HepG2 (cell line): ENCODE measurements around the gene MCF2L. TPM values are rescaled to one million over a fixed set of nuclear protein-coding genes. Genes with fewer than 3 reads are reported as not detected.

Experiments used
- ATAC-seq: fragments of 200-7000 bp; cut with Tn5 transposase; 3 replicates; pipeline ENCODE4 v1.9.1; 2020; ENCODE audit warnings: mild to moderate bottlenecking, moderate library complexity
- BruUV-seq: library from RNA; stranded (reverse); fragments of 400-500 nt; replicated peaks from 2 replicates; lab custom pipeline; 2021; lab: Mats Ljungman, UMichigan
- CTCF ChIA-PET: fragments of 300-600 bp; formaldehyde crosslinking; extraction: SDS; loops from one replicate; lab custom pipeline; 2021; ENCODE audit warnings: low total read pairs, inconsistent platforms, low intra/inter-chr PET ratio; lab: Yijun Ruan, JAX
- POLR2A ChIA-PET: fragments of 350-600 bp; sonication (Branson Sonifier 250); formaldehyde crosslinking; loops from one replicate; lab custom pipeline; 2020; ENCODE audit warnings: antibody characterized with exemption, inconsistent platforms; lab: Yijun Ruan, JAX
- DNase-seq: peaks from one replicate; pipeline ENCODE4 v3.0.0-alpha.2; 2015; ENCODE audit warnings: low spot score
- FAIRE-seq: peaks from 3 replicates; lab custom pipeline; 2011; peaks lifted over from hg19 to GRCh38; lab: Jason Lieb, UNC
- H2AFZ ChIP-seq: one replicate; pipeline ENCODE4 v1.6.1; 2011; ENCODE audit warnings: low read length, inconsistent platforms
- H3K27ac ChIP-seq: fragments of 300-600 bp; 3 replicates; pipeline ENCODE4 v1.8.0; 2011; ENCODE audit warnings: mixed run types, mild to moderate bottlenecking, mixed read lengths, low read length, inconsistent platforms; ENCODE audit not compliant: insufficient read depth; ENCODE audit errors: extremely low read length
- H3K27me3 ChIP-seq, 2 experiments: fragments of 200-600 bp in 1 of 2; 2 replicates in 1 of 2; 3 replicates in 1 of 2; pipeline versions ENCODE4 v1.6.0 to v1.8.0; 2011; ENCODE audit warnings: low read length in 2 of 2, mild to moderate bottlenecking in 2 of 2, moderate library complexity in 2 of 2, inconsistent platforms in 1 of 2; ENCODE audit not compliant: insufficient read depth in 2 of 2, control insufficient read depth in 1 of 2
- H3K36me3 ChIP-seq, 2 experiments: fragments of 200-600 bp in 1 of 2; replicated peaks in 1 of 2; 2 replicates in 1 of 2; 3 replicates in 1 of 2; pipeline versions ENCODE4 v1.5.1 to v1.8.0; 2011; ENCODE audit warnings: low read length in 2 of 2, inconsistent platforms in 1 of 2; ENCODE audit not compliant: insufficient read depth in 2 of 2, control insufficient read depth in 1 of 2
- H3K4me1 ChIP-seq: 2 replicates; pipeline ENCODE4 v1.5.1; 2012; ENCODE audit warnings: low read length, inconsistent platforms; ENCODE audit not compliant: insufficient read depth
- H3K4me2 ChIP-seq: 2 replicates; pipeline ENCODE4 v1.6.0; 2011; ENCODE audit warnings: low read depth, low read length, inconsistent platforms
- H3K4me3 ChIP-seq, 3 experiments: fragments of 200-600 bp in 1 of 3; sonication (generic), shearing (Covaris generic) in 1 of 3; replicated peaks in 1 of 3; 2 replicates each; pipeline ENCODE4 v1.5.1; 2011 to 2016; ENCODE audit warnings: low read length in 3 of 3, inconsistent platforms in 2 of 3, low read depth in 2 of 3, mild to moderate bottlenecking in 2 of 3, control low read depth in 1 of 3, mixed read lengths in 1 of 3; ENCODE audit not compliant: insufficient read depth in 1 of 3
- H3K79me2 ChIP-seq: one replicate; pipeline ENCODE4 v1.6.1; 2011; ENCODE audit warnings: low read length, inconsistent platforms; ENCODE audit not compliant: insufficient read depth
- H3K9ac ChIP-seq: 2 replicates; pipeline ENCODE4 v1.6.0; 2011; ENCODE audit warnings: mild to moderate bottlenecking, low read depth, low read length, inconsistent platforms; ENCODE audit not compliant: insufficient read depth
- H3K9me3 ChIP-seq: 2 replicates; pipeline ENCODE4 v1.5.1; 2012; ENCODE audit warnings: mild to moderate bottlenecking, low read length
- H4K20me1 ChIP-seq: 2 replicates; pipeline ENCODE4 v1.6.0; 2011; ENCODE audit warnings: inconsistent platforms, mild to moderate bottlenecking, low read length, moderate library complexity; ENCODE audit not compliant: insufficient read depth
- DPF2 ChIP-seq: sonication (generic); formaldehyde crosslinking; IDR thresholded peaks from 2 replicates; pipeline ENCODE4 v1.4.0; 2020; ENCODE audit warnings: mild to moderate bottlenecking, low read depth, missing genetic modification reagents, borderline replicate concordance
- GTF3A ChIP-seq: sonication (generic); formaldehyde crosslinking; conservative IDR thresholded peaks from 2 replicates; pipeline ENCODE4 v1.4.0; 2020; ENCODE audit warnings: mild to moderate bottlenecking, missing genetic modification reagents
- MXD3 ChIP-seq: IDR thresholded peaks from 2 replicates; pipeline ENCODE4 v1.6.1; 2016; ENCODE audit warnings: mild to moderate bottlenecking, missing biosample characterization, missing genetic modification reagents
- ONECUT2 ChIP-seq: sonication (generic); formaldehyde crosslinking; IDR thresholded peaks from 2 replicates; pipeline ENCODE4 v1.4.0; 2020; ENCODE audit warnings: missing genetic modification reagents
- PHF5A ChIP-seq: IDR thresholded peaks from one replicate; pipeline ENCODE4 v1.6.1; 2018; ENCODE audit warnings: low read depth, missing genetic modification reagents; ENCODE audit not compliant: unreplicated experiment
- ZNF274 ChIP-seq: sonication (generic); formaldehyde crosslinking; IDR thresholded peaks from 2 replicates; pipeline ENCODE4 v1.5.1; 2020; ENCODE audit warnings: mild to moderate bottlenecking, missing genetic modification reagents
- ZNF34 ChIP-seq: sonication (generic); formaldehyde crosslinking; IDR thresholded peaks from 2 replicates; pipeline ENCODE4 v1.4.0; 2020; ENCODE audit warnings: mild to moderate bottlenecking, missing genetic modification reagents, borderline replicate concordance
- WGBS: methylation state at CpG from one replicate; pipeline ENCODE4 v1.1.6; 2017; ENCODE audit warnings: low lambda C conversion rate; 5-methylcytosine and 5-hydroxymethylcytosine counted together
- in situ Hi-C: cut with HindIII; loops from 2 replicates; pipeline ENCODE4 v1.10.0; 2017; ENCODE audit warnings: low pct_unique_long_range_greater_than_20kb; ENCODE audit not compliant: extremely low pct_ligation_motif_present
- intact Hi-C: fragments of 100-400 bp; cut with micrococcal nuclease; formaldehyde crosslinking; loops from one replicate; pipeline ENCODE4 v1.10.0; 2022; ENCODE audit not compliant: unreplicated experiment
- polyA plus RNA-seq, 8 experiments: library from polyadenylated mRNA; depleted of rRNA in 3 of 8; stranded (reverse) in 7 of 8; unstranded in 1 of 8; fragments of >200 nt; fragmentation: Illumina TruSeq in 4 of 8; extraction: Trizol in 4 of 8; gene quantifications; 2 replicates each; pipeline versions ENCODE4 v1.2.1 to v1.2.3, GENCODE V29; 2011 to 2016; ENCODE audit warnings: low read depth in 4 of 8, missing spikeins in 1 of 8, mixed read lengths in 1 of 8; ENCODE audit not compliant: insufficient read depth in 1 of 8
- total RNA-seq, 5 experiments: library from RNA; depleted of rRNA; stranded (reverse); fragments of >200 nt; fragmentation: Illumina TruSeq; extraction: Trizol; gene quantifications; 2 replicates each; pipeline ENCODE4 v1.2.3, GENCODE V29; 2016; ENCODE audit warnings: low read depth in 1 of 5

The MCF2L gene
- total and polyA plus RNA-seq, 2 of the 13 experiments (the other 11 are each of a cell fraction or from before 2014, with no cell fraction given): 19.4 to 28.4 TPM

GRCh38 chr13:113024466-113024865, 55.5 kb downstream of the MCF2L start:
- DNase-seq: no peak
- BruUV-seq: no TSS peak
- Histone ChIP-seq H3K27me3 (no peaks in the 10 kb centered on the region), H3K4me2 (peak overlapping the region; percentile 55), H3K9me3 (no peaks in the 10 kb centered on the region), H3K79me2 (no peaks in the 10 kb centered on the region), H3K9ac (peak overlapping the region; percentile 72), H3K36me3 (peaks cover 0 to 10% of the 10 kb centered on the region in 2 experiments; a peak in 2 of 5 replicates), H2AFZ (no peak overlapping the region), H4K20me1 (no peaks in the 10 kb centered on the region), H3K27ac (peak overlapping the region; percentile 85), H3K4me3 (no peak overlapping the region), H3K4me1 (peaks cover 51% of the 10 kb centered on the region)
- 89% methylated on average over 10 of the region's 13 CpGs for WGBS
- in situ Hi-C loops (no loop called here), intact Hi-C loops (loop anchor here (5.0 kb wide), 1 partner anchor 42 kb away; no protein-coding TSS in a partner anchor)
- TF ChIP-seq GTF3A (CRISPR knock-in tag): no peak
- TF ChIP-seq ZNF274: 0 out of 2 replicates have a peak, but pooled peaks have one; percentile 3
- POLR2A ChIA-PET: interaction anchor here (0.8 to 4.0 kb wide), 10 partner anchors 13 to 185 kb away, joined by 3 to 18 read pairs (median 4); partner anchors contain the start of gene CUL4A
- FAIRE-seq: no peak
- CTCF ChIA-PET: no interaction called here
- ATAC-seq: no peak

GRCh38 chr13:113026391-113026910, 57.4 kb downstream of the MCF2L start:
- no peaks in the 10 kb centered on the region for H3K27me3 ChIP-seq
- WGBS: 98% methylated on average over 19 of the region's 21 CpGs
- H2AFZ ChIP-seq: no peak overlapping the region
- H3K9me3 ChIP-seq: no peaks in the 10 kb centered on the region
- no TSS peak for BruUV-seq
- POLR2A ChIA-PET: no interaction called here
- no peak overlapping the region for H3K27ac ChIP-seq
- CTCF ChIA-PET: no interaction called here
- ATAC-seq: no peak
- H4K20me1 ChIP-seq: no peaks in the 10 kb centered on the region
- H3K4me3 ChIP-seq: no peak overlapping the region
- FAIRE-seq: no peak
- intact Hi-C loops: no loop called here
- H3K9ac ChIP-seq: no peak overlapping the region
- no peak for DNase-seq
- no peak for TF ChIP-seq DPF2 (CRISPR knock-in tag)
- TF ChIP-seq ZNF34: no peak
- no peak for TF ChIP-seq PHF5A
- TF ChIP-seq MXD3: no peak
- no peak for TF ChIP-seq ONECUT2
- peaks cover 0 to 3% of the 10 kb centered on the region in 2 experiments; a peak in 3 of 5 replicates for H3K36me3 ChIP-seq
- no peaks in the 10 kb centered on the region for H3K79me2 ChIP-seq
- H3K4me1 ChIP-seq: peaks cover 40% of the 10 kb centered on the region
- in situ Hi-C loops: no loop called here
- H3K4me2 ChIP-seq: no peak overlapping the region
